CD4-positive, alpha-beta T cell treated with Interleukin-17A for 4 hours (primary cell): ENCODE results near the gene DEPDC7.
A peak's percentile ranks its signal among the peaks of the same experiment; 100 is the strongest.

Experiments
- DNase-seq: peaks from one replicate; pipeline ENCODE4 v3.0.0-alpha.2; 2020; ENCODE audit warnings: mixed read lengths

Gene DEPDC7

GRCh38 chr11:33063326-33063881, 47.7 kb downstream of the DEPDC7 start:
- no peak for DNase-seq

- no peak for DNase-seq
Measured at GRCh38 chr11:33064033-33064825, 48.6 kb downstream of the DEPDC7 start.

- no peak for DNase-seq
Measured at GRCh38 chr11:33064866-33065265, 49.2 kb downstream of the DEPDC7 start.

GRCh38 chr11:33065445-33066178, 49.9 kb downstream of the DEPDC7 start:
- peak; percentile 82 for DNase-seq

GRCh38 chr11:33067294-33067693, 51.6 kb downstream of the DEPDC7 start:
- DNase-seq, result no peak

- no peak for DNase-seq
Measured at GRCh38 chr11:33068611-33069340, 53.1 kb downstream of the DEPDC7 start.

GRCh38 chr11:33072465-33072864, 56.8 kb downstream of the DEPDC7 start:
- DNase-seq, result no peak
